Neural cell (in vitro differentiated cells): ENCODE data around the gene RAP1GAP2. TPM values are rescaled to one million over a fixed set of nuclear protein-coding genes. Genes with fewer than 3 reads are reported as not detected.

ENCODE experiments used
- H2AFZ ChIP-seq: fragments of 200-600, 300-800 bp; sonication (generic), shearing (Covaris generic); 2 replicates; pipeline ENCODE4 v1.6.0; 2014; ENCODE audit warnings: low read depth, mild to moderate bottlenecking, antibody characterized with exemption, low read length, moderate library complexity
- H3F3A ChIP-seq: fragments of 200-600 bp; shearing (Covaris generic); 2 replicates; pipeline ENCODE4 v1.6.1; 2016; ENCODE audit warnings: mild to moderate bottlenecking, moderate library complexity, mixed read lengths, antibody characterized with exemption, low read length; ENCODE audit not compliant: insufficient read depth, poor library complexity, severe bottlenecking
- H3K27ac ChIP-seq: fragments of 200-600, 300-800 bp; sonication (generic), shearing (Covaris generic); 2 replicates; pipeline ENCODE4 v1.5.1; 2014; ENCODE audit warnings: mild to moderate bottlenecking, low read length, moderate library complexity
- H3K27me3 ChIP-seq: fragments of 300-800, 200-600 bp; sonication (generic), shearing (Covaris generic); 2 replicates; pipeline ENCODE4 v1.6.0; 2014; ENCODE audit warnings: mild to moderate bottlenecking, low read depth, low read length, moderate library complexity; ENCODE audit not compliant: insufficient read depth
- H3K36me3 ChIP-seq: fragments of 300-800, 200-600 bp; sonication (generic), shearing (Covaris generic); 2 replicates; pipeline ENCODE4 v1.5.1; 2014; ENCODE audit warnings: mild to moderate bottlenecking, antibody characterized with exemption, low read length, moderate library complexity; ENCODE audit not compliant: insufficient read depth
- H3K4me2 ChIP-seq: fragments of 300-800, 200-600 bp; sonication (generic), shearing (Covaris generic); 2 replicates; pipeline ENCODE4 v1.6.0; 2014; ENCODE audit warnings: mild to moderate bottlenecking, low read length
- H3K4me3 ChIP-seq: fragments of 300-800, 200-600 bp; sonication (generic), shearing (Covaris generic); 2 replicates; pipeline ENCODE4 v1.5.1; 2014; ENCODE audit warnings: mild to moderate bottlenecking, low read length, moderate library complexity
- H3K79me2 ChIP-seq: fragments of 200-600 bp; shearing (Covaris generic); replicated peaks from 2 replicates; pipeline ENCODE4 v1.6.0; 2014; ENCODE audit warnings: mild to moderate bottlenecking, low read length, moderate library complexity; ENCODE audit not compliant: insufficient read depth
- H3K9ac ChIP-seq: fragments of 300-800, 200-600 bp; sonication (generic), shearing (Covaris generic); 2 replicates; pipeline ENCODE4 v1.6.1; 2016; ENCODE audit warnings: mild to moderate bottlenecking, low read length, mixed read lengths
- H3K9me2 ChIP-seq: fragments of 200-600 bp; shearing (Covaris generic); 2 replicates; pipeline ENCODE4 v1.6.1; 2016; ENCODE audit warnings: mild to moderate bottlenecking, low read length, mixed read lengths; ENCODE audit not compliant: insufficient read depth
- H3K9me3 ChIP-seq: fragments of 200-600, 300-800 bp; sonication (generic), shearing (Covaris generic); 2 replicates; pipeline ENCODE4 v1.6.1; 2016; ENCODE audit warnings: mild to moderate bottlenecking, mixed run types, low read length, moderate library complexity, mixed read lengths
- H4K20me1 ChIP-seq: fragments of 200-600 bp; shearing (Covaris generic); 2 replicates; pipeline ENCODE4 v1.6.1; 2016; ENCODE audit warnings: mild to moderate bottlenecking, mixed run types; ENCODE audit not compliant: insufficient read depth
- EP300 ChIP-seq: fragments of 450-650 bp; conservative IDR thresholded peaks from 2 replicates; pipeline ENCODE4 v1.6.1; 2014; ENCODE audit warnings: antibody characterized with exemption, mild to moderate bottlenecking, moderate library complexity; ENCODE audit not compliant: poor library complexity, severe bottlenecking
- EZH2 ChIP-seq: fragments of 200-600, 300-800 bp; shearing (Covaris generic), sonication (generic); IDR thresholded peaks from 2 replicates; pipeline ENCODE4 v1.6.1; 2014; ENCODE audit warnings: antibody characterized with exemption, low read length, borderline replicate concordance, mild to moderate bottlenecking; ENCODE audit not compliant: insufficient read depth, poor library complexity, severe bottlenecking
- MXI1 ChIP-seq: fragments of 450-650 bp; conservative IDR thresholded peaks from 2 replicates; pipeline ENCODE4 v1.6.1; 2014; ENCODE audit warnings: antibody characterized with exemption, mild to moderate bottlenecking; ENCODE audit not compliant: poor library complexity, severe bottlenecking
- POLR2AphosphoS5 ChIP-seq: IDR thresholded peaks from 2 replicates; pipeline ENCODE4 v1.6.1; 2012
- RAD21 ChIP-seq: fragments of 450-650 bp; conservative IDR thresholded peaks from 2 replicates; pipeline ENCODE4 v1.6.1; 2014; ENCODE audit warnings: antibody characterized with exemption, mild to moderate bottlenecking, moderate library complexity
- SMC3 ChIP-seq: fragments of 450-650 bp; conservative IDR thresholded peaks from 2 replicates; pipeline ENCODE4 v1.6.1; 2014; ENCODE audit warnings: antibody characterized with exemption, mild to moderate bottlenecking, moderate library complexity; ENCODE audit not compliant: poor library complexity
- TAF1 ChIP-seq: IDR thresholded peaks from 2 replicates; pipeline ENCODE4 v1.6.1; 2012; ENCODE audit warnings: low read depth
- polyA plus RNA-seq: library from polyadenylated mRNA; depleted of rRNA; stranded (reverse); fragments of >200 nt; gene quantifications from 2 replicates; pipeline ENCODE4 v1.2.3, GENCODE V29; 2014
- TF ChIP-seq, protein P1 (sequence below): fragments of 450-650 bp; IDR thresholded peaks from 2 replicates; pipeline ENCODE4 v1.5.1; 2014; ENCODE audit warnings: antibody characterized with exemption, mild to moderate bottlenecking, moderate library complexity; ENCODE audit not compliant: poor library complexity, severe bottlenecking
- TF ChIP-seq, protein P2 (sequence below): IDR thresholded peaks from 2 replicates; pipeline ENCODE4 v1.6.1; 2012; ENCODE audit warnings: borderline replicate concordance

The RAP1GAP2 gene
- polyA plus RNA-seq, 1 donor from 2014 or later, result 14.8 TPM

DNA sequence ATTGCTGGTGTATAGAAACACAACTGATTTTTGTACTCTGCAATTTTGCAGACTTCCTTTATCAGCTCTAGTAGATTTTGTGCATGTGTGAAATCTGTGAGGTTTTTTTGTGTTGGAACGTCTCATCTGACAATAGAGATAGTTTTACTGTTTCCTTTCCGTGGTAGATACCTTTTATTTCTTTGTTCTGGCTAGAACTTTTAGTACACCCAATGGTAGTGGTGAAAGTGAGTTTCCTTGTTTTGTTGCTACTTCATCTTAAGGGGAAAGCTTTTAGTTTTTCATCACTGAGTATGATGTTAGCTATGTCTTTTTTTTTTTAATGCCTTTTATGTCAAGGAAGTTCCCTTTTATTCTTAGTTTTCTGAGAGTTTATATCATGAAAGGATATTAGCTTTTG, 149.1 kb downstream of the RAP1GAP2 start:
- Histone ChIP-seq H3K9me3 (no peaks in the 10 kb centered on the region), H2AFZ (no peak overlapping the region), H3F3A (no peaks in the 10 kb centered on the region), H3K9me2 (no peaks in the 10 kb centered on the region), H3K79me2 (no peaks in the 10 kb centered on the region), H3K4me3 (no peak overlapping the region), H3K4me2 (no peak overlapping the region), H3K9ac (no peak overlapping the region), H3K27me3 (no peaks in the 10 kb centered on the region), H4K20me1 (no peaks in the 10 kb centered on the region), H3K27ac (no peak overlapping the region), H3K36me3 (no peaks in the 10 kb centered on the region)
- TF ChIP-seq EZH2, result no peak
- TF ChIP-seq TAF1, result no peak
- no peak for TF ChIP-seq SMC3
- TF ChIP-seq MXI1, result no peak
- TF ChIP-seq, protein P1, sequence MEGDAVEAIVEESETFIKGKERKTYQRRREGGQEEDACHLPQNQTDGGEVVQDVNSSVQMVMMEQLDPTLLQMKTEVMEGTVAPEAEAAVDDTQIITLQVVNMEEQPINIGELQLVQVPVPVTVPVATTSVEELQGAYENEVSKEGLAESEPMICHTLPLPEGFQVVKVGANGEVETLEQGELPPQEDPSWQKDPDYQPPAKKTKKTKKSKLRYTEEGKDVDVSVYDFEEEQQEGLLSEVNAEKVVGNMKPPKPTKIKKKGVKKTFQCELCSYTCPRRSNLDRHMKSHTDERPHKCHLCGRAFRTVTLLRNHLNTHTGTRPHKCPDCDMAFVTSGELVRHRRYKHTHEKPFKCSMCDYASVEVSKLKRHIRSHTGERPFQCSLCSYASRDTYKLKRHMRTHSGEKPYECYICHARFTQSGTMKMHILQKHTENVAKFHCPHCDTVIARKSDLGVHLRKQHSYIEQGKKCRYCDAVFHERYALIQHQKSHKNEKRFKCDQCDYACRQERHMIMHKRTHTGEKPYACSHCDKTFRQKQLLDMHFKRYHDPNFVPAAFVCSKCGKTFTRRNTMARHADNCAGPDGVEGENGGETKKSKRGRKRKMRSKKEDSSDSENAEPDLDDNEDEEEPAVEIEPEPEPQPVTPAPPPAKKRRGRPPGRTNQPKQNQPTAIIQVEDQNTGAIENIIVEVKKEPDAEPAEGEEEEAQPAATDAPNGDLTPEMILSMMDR, result no peak
- TF ChIP-seq, protein P2, sequence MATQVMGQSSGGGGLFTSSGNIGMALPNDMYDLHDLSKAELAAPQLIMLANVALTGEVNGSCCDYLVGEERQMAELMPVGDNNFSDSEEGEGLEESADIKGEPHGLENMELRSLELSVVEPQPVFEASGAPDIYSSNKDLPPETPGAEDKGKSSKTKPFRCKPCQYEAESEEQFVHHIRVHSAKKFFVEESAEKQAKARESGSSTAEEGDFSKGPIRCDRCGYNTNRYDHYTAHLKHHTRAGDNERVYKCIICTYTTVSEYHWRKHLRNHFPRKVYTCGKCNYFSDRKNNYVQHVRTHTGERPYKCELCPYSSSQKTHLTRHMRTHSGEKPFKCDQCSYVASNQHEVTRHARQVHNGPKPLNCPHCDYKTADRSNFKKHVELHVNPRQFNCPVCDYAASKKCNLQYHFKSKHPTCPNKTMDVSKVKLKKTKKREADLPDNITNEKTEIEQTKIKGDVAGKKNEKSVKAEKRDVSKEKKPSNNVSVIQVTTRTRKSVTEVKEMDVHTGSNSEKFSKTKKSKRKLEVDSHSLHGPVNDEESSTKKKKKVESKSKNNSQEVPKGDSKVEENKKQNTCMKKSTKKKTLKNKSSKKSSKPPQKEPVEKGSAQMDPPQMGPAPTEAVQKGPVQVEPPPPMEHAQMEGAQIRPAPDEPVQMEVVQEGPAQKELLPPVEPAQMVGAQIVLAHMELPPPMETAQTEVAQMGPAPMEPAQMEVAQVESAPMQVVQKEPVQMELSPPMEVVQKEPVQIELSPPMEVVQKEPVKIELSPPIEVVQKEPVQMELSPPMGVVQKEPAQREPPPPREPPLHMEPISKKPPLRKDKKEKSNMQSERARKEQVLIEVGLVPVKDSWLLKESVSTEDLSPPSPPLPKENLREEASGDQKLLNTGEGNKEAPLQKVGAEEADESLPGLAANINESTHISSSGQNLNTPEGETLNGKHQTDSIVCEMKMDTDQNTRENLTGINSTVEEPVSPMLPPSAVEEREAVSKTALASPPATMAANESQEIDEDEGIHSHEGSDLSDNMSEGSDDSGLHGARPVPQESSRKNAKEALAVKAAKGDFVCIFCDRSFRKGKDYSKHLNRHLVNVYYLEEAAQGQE, result no peak
- no peak for TF ChIP-seq POLR2AphosphoS5
- TF ChIP-seq EP300, result no peak
- TF ChIP-seq RAD21, result no peak

GRCh38 chr17:2946144-2946543, 149.9 kb downstream of the RAP1GAP2 start:
- no peaks in the 10 kb centered on the region for H3K27me3 ChIP-seq
- no peaks in the 10 kb centered on the region for H3K79me2 ChIP-seq
- no peak overlapping the region for H3K9ac ChIP-seq
- no peaks in the 10 kb centered on the region for H3K36me3 ChIP-seq
- H3K9me3 ChIP-seq, result no peaks in the 10 kb centered on the region
- H3F3A ChIP-seq, result no peaks in the 10 kb centered on the region
- TF ChIP-seq, protein P1, result no peak
- TF ChIP-seq RAD21 (no peak), MXI1 (no peak), SMC3 (no peak), POLR2AphosphoS5 (no peak), EZH2 (no peak), EP300 (no peak), TAF1 (no peak)
- TF ChIP-seq, protein P2, result no peak
- no peaks in the 10 kb centered on the region for H4K20me1 ChIP-seq
- H3K27ac ChIP-seq, result no peak overlapping the region
- no peak overlapping the region for H3K4me2 ChIP-seq
- H3K9me2 ChIP-seq, result no peaks in the 10 kb centered on the region
- no peak overlapping the region for H3K4me3 ChIP-seq
- no peak overlapping the region for H2AFZ ChIP-seq
